ENCODE data around the gene CHRND.

The CHRND gene

GRCh38 chr2:232577841-232578240 is 51.9 kb downstream of the CHRND start:
- no peak for DNase-seq

- DNase-seq: no peak
These were observed 52.7 kb downstream of the CHRND start for GRCh38 chr2:232578626-232579025.

GRCh38 chr2:232580648-232580981 is 54.7 kb downstream of the CHRND start:
- DNase-seq: no peak

- no peak for DNase-seq
These were observed 55.8 kb downstream of the CHRND start for GRCh38 chr2:232581725-232582124.

- no peak for DNase-seq
These were observed 58.3 kb downstream of the CHRND start for GRCh38 chr2:232584238-232584637.
